ENCODE results near the gene GSTM3.
A peak's percentile ranks its signal among the peaks of the same experiment; 100 is the strongest.
"Not testable (repeated sequence)": the region's sequence is repeated elsewhere in the genome, so short reads cannot be mapped to it uniquely, and the experiment has no call there.

GSTM3 gene

GRCh38 chr1:109697861-109698260 lies 43.0 kb downstream of the GSTM3 start:
- ATAC-seq, DNase-seq: not testable (repeated sequence)

GRCh38 chr1:109697066-109697465 lies 43.8 kb downstream of the GSTM3 start:
- DNase-seq = no peak
- no peak for ATAC-seq

- not testable (repeated sequence) for DNase-seq, ATAC-seq
Measured at GRCh38 chr1:109695138-109695537, 45.7 kb downstream of the GSTM3 start.

- not testable (repeated sequence) for ATAC-seq, DNase-seq
Measured at GRCh38 chr1:109694400-109694799, 46.4 kb downstream of the GSTM3 start.

GRCh38 chr1:109691759-109692158 lies 49.1 kb downstream of the GSTM3 start:
- DNase-seq = no peak
- no peak for ATAC-seq

- ATAC-seq = no peak
- DNase-seq = no peak
Measured at GRCh38 chr1:109689844-109690405, 50.9 kb downstream of the GSTM3 start.

- DNase-seq = peak; percentile 77
- peak; percentile 100 for ATAC-seq
Measured at GRCh38 chr1:109687641-109688499, 53.0 kb downstream of the GSTM3 start, which contains the start of gene GSTM1. TSS of gene GSTM1 (plus strand) at chr1:109687817. CDS start at chr1:109687874, 57 bp downstream.

- not testable (repeated sequence) for DNase-seq, ATAC-seq
Measured at GRCh38 chr1:109687109-109687508, 53.7 kb downstream of the GSTM3 start.

GRCh38 chr1:109685890-109686289 lies 54.9 kb downstream of the GSTM3 start:
- not testable (repeated sequence) for ATAC-seq, DNase-seq

GRCh38 chr1:109685399-109685798 lies 55.4 kb downstream of the GSTM3 start:
- DNase-seq, ATAC-seq: not testable (repeated sequence)

GRCh38 chr1:109684777-109685176 lies 56.1 kb downstream of the GSTM3 start:
- not testable (repeated sequence) for ATAC-seq

More at GRCh38 chr1:109684777-109685176, 56.1 kb downstream of the GSTM3 start:
- DNase-seq = not testable (repeated sequence)

Data from stimulated activated naive CD8-positive, alpha-beta T cell treated with anti-CD3 and anti-CD28 coated beads, Interleukin-15, Interleukin-2, amounts not matched to agents 100 U/mL and 50 U/mL, for 24 hours (primary cell).